AG09309 (cell line): Measurements from ENCODE around the gene KIFC1.
"Not testable (repeated sequence)": the region's sequence is repeated elsewhere in the genome, so short reads cannot be mapped to it uniquely, and the experiment has no call there.

ENCODE experiments used
- DNase-seq: peaks from one replicate; pipeline ENCODE4 v3.0.0-alpha.2; 2010; ENCODE audit warnings: low read depth
- H3K4me3 ChIP-seq: 2 replicates; pipeline ENCODE4 v1.5.1; 2011; ENCODE audit warnings: mild to moderate bottlenecking, low read depth, low read length, moderate library complexity; ENCODE audit not compliant: control insufficient read depth
- TF ChIP-seq, protein P1 (sequence below): IDR thresholded peaks from 2 replicates; pipeline ENCODE4 v1.5.1; 2011; ENCODE audit warnings: mild to moderate bottlenecking, low read depth, low read length, inconsistent platforms; ENCODE audit not compliant: insufficient read depth, control insufficient read depth; ENCODE audit errors: missing control alignments

The KIFC1 gene

GRCh38 chr6:33372526-33373123 lies 19.0 kb upstream of the KIFC1 start:
- DNase-seq, result no peak
- TF ChIP-seq, protein P1, sequence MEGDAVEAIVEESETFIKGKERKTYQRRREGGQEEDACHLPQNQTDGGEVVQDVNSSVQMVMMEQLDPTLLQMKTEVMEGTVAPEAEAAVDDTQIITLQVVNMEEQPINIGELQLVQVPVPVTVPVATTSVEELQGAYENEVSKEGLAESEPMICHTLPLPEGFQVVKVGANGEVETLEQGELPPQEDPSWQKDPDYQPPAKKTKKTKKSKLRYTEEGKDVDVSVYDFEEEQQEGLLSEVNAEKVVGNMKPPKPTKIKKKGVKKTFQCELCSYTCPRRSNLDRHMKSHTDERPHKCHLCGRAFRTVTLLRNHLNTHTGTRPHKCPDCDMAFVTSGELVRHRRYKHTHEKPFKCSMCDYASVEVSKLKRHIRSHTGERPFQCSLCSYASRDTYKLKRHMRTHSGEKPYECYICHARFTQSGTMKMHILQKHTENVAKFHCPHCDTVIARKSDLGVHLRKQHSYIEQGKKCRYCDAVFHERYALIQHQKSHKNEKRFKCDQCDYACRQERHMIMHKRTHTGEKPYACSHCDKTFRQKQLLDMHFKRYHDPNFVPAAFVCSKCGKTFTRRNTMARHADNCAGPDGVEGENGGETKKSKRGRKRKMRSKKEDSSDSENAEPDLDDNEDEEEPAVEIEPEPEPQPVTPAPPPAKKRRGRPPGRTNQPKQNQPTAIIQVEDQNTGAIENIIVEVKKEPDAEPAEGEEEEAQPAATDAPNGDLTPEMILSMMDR, result no peak
- no peak overlapping the region for H3K4me3 ChIP-seq

GRCh38 chr6:33373960-33374910 lies 17.4 kb upstream of the KIFC1 start:
- DNase-seq, result no peak
- no peak overlapping the region for H3K4me3 ChIP-seq
- TF ChIP-seq, protein P1, result no peak

DNA sequence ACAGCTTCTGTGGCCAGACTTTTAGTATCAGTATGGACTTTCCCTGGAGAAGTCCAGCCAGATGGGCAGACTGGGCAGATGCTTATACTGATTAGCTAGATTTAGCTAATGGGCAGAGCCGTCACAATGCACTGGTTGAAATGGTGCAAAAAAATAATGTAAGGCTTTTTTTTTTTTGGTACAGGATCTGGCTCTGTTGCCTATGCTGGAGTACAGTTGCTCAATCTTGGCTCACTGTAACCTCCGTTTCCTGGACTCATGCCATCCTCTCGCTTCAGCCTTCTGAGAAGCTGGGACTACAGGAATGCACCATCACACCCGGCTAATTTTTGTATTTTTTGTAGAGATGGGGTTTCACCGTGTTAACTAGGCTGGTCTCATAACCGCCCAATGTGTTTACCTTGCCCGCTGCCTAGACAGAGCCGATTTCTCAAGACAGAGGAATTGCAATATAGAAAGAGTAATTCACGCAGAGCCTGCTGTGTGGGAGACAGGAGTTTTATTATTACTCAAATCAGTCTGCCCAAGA lies 16.4 kb upstream of the KIFC1 start:
- H3K4me3 ChIP-seq, result no peak overlapping the region
- TF ChIP-seq, protein P1, result no peak
- DNase-seq, result peak; percentile 67

GRCh38 chr6:33377171-33377570 lies 14.5 kb upstream of the KIFC1 start:
- TF ChIP-seq, protein P1, result no peak
- no peak overlapping the region for H3K4me3 ChIP-seq
- no peak for DNase-seq

DNA sequence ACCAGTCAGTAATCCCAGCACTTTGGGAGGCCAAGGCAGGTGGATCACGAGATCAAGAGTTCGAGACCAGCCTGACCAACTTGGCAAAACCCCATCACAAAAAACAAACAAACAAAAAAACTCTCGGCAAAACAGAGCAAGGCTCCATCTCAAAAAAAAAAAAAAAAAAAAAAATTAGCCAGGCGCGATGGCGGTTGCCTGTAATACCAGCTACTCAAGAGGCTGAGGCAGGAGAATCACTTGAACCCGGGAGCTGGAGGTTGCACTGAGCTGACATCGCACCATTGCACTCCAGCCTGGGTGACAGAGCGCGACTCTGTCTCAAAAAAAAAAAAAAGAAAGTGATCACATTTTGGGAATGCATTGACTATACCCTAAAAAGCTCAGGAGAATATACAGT lies 12.4 kb upstream of the KIFC1 start:
- not testable (repeated sequence) for DNase-seq, H3K4me3 ChIP-seq

DNA sequence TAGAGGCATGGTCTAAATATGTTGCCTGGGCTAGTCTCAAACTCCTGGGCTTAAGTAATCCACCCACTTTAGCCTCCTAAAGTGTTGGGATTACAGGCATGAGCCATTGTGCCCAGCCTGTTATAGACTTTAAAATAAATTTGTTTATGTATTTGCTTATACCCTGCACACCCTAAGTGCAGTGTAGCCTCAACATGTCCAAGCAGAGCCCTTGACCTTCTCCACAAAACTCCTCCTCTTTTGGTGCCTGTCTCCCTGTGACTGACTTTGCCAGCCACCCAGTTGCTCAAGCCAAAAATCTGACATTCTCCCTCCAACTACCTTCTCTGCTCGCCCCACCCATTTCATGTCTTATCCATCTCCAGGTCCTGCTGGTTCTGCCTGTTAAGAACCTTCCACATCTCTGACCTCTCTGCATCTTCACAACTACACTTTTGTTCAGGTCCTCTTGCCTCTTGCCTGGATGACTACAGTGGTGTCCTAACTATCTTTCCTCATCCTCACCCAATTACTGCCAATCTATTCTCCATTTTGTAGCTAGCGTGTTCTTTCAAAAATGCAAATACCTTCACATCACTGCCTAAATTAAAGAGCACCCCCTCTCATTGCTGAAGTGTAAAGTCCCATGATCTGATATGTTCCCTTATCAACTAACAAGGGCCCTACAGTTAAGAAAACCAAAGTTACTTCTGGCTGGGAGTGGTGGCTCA lies 11.2 kb upstream of the KIFC1 start:
- H3K4me3 ChIP-seq, result no peak overlapping the region
- TF ChIP-seq, protein P1, result no peak
- DNase-seq, result no peak
